ENCODE results near the gene SLC17A4.

- TF ChIP-seq CTCF (IDR thresholded peaks at IDR 0.05) (no peak), POLR2A (IDR thresholded peaks at IDR 0.05) (no peak)
These were observed 44.3 kb upstream of the SLC17A4 start for GRCh38 chr6:25710287-25710686.

All from ovary (tissue), 3 donors.